ENCODE measurements around the gene PRR14.

DNA sequence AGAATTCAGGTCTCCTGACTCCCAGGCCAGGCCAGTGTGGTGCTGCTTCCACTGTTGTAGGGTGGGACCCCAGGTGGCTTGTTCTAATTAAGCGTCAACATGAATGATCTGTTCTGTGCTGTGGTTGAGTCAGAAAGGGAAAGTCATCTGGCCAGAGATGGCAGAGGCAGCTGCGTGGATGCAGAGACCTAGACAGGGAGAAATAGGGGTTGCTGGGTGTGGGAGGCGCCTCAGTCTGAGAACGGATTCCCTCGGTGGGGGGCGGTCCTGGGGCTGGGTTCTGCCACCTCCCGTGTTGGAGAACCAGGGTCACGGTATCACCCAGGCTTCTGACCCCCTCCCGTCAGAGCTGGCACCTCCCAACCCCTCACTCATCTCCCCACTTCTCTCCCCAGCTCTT, 13.1 kb downstream of the PRR14 start:
- TF ChIP-seq CTCF (IDR thresholded peaks at IDR 0.05; ENCODE audit: insufficient read depth, low read length) (no peak), REST (IDR thresholded peaks at IDR 0.05; ENCODE audit: insufficient replicate concordance, low read depth) (no peak)
